ENCODE data around the gene TMPRSS12.

DNA sequence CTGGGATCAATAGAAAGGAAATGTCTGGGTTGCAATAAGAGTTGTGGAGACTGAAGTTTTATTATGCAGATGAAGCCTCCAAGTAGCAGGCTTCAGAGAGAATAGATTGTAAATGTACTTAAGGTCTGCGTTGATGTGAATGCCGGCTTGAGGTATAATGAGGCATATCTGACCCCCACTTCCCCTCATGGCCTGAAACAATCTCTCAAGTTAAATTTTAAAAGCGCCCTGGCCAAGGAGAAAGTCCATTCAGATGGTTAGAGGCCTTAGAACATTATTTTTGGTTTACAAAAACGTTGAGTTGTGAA, 81.4 kb downstream of the TMPRSS12 start:
- TF ChIP-seq POLR2A (IDR thresholded peaks at IDR 0.05) (no peak), CTCF (IDR thresholded peaks at IDR 0.05) (no peak), POLR2AphosphoS5 (IDR thresholded peaks at IDR 0.05) (no peak), EP300 (IDR thresholded peaks at IDR 0.05) (no peak)
